Measurements from ENCODE around the gene VAV3. TPM values are rescaled to one million over a fixed set of nuclear protein-coding genes. Genes with fewer than 3 reads are reported as not detected.

Gene VAV3
- total RNA-seq, 1 donor = 41.1 TPM

DNA sequence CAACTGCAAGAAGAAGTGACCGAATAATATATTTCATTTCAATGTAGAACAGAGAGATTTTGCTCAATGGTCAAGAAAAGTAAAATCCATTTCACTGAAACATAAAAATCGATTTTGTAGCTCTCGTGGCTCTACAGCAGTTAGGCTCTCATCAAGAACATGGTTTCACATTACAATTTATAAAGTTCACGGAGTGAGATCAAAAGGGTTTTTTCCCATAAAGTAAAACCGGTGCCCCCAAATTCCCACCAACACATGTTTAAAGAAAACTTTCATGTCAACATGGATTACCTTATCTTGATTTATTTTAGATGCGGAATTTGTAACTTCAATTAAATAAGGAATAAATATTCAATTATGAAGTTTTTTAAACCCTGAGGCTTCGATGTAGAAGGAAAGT is 16.3 kb upstream of the VAV3 start:
- Histone ChIP-seq H3K9me3 (ENCODE audit: low read depth, low read length) (no peaks in the 10 kb centered on the region), H3K4me1 (ENCODE audit: insufficient read depth, low read length) (no peaks in the 10 kb centered on the region), H3K27me3 (ENCODE audit: insufficient read depth, low read length) (no peaks in the 10 kb centered on the region), H3K4me3 (ENCODE audit: low read length) (no peak overlapping the region)

DNA sequence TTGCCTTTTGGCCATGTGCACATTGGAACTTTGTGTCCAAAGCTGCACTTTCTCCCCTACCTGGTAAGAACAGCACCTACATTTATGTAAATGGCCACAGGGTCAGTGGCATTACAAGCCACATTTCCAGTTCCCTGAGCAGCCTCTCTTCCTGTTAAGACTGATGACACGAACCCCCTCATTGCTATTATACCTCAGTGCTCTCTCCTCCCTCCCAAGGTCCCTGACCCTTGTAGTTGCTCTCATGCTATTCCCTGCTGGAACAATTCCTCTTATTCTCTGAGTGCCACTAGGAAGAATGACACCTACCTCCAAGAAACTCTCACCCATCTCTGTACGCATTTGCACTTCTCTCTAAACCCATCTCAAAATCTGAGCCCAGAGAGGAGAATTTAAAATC is 14.9 kb upstream of the VAV3 start:
- no peak overlapping the region for H3K4me3 ChIP-seq (ENCODE audit: low read length)

DNA sequence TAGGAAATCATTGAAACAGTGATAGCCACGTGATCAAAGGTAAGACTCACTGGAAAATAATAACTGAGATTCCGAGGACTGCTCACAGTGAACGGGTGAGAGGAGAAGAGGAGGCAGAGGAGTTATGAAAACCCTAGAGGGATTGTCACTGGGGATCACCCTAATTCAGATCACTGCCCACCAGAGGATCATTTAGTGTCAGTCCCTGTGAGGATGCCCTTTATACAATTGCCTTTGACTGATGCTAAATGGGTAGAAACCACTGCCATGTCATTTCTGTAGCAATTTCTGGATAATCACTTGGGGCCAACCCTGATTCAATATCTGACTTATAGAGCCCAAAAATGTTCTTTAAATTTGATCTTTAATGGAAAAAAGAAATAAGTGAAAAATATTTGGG is 14.1 kb upstream of the VAV3 start:
- no peak overlapping the region for H3K4me3 ChIP-seq (ENCODE audit: low read length)
- no peaks in the 10 kb centered on the region for H3K27me3 ChIP-seq (ENCODE audit: insufficient read depth, low read length)
- no peaks in the 10 kb centered on the region for H3K4me1 ChIP-seq (ENCODE audit: insufficient read depth, low read length)
- H3K9me3 ChIP-seq (ENCODE audit: low read depth, low read length) = no peaks in the 10 kb centered on the region

More for the DNA sequence above, 14.9 kb upstream of the VAV3 start:
- Histone ChIP-seq H3K27me3 (ENCODE audit: insufficient read depth, low read length) (no peaks in the 10 kb centered on the region), H3K9me3 (ENCODE audit: low read depth, low read length) (no peaks in the 10 kb centered on the region), H3K4me1 (ENCODE audit: insufficient read depth, low read length) (no peaks in the 10 kb centered on the region)

DNA sequence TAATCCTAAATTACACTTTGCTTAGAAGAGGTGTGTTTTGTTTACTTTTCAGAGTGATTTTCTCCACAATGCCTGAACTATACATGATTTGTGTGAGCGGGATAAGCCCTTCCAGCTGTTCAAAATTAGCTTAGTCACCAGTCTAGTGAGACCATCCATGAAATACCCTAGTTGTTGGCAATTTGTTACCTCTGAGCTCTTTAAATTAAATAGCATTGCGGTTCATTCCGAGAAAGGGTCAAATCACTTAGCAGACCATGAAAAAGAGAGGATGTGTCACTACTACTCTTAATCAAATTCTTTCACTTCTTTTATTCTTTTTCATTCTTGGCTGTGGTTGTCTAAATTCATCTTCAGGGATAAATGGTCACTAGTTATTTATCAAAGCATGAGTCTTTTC is 11.9 kb upstream of the VAV3 start:
- H3K27me3 ChIP-seq (ENCODE audit: insufficient read depth, low read length) = no peaks in the 10 kb centered on the region
- no peaks in the 10 kb centered on the region for H3K9me3 ChIP-seq (ENCODE audit: low read depth, low read length)
- no peaks in the 10 kb centered on the region for H3K4me1 ChIP-seq (ENCODE audit: insufficient read depth, low read length)
- H3K4me3 ChIP-seq (ENCODE audit: low read length) = no peak overlapping the region

DNA sequence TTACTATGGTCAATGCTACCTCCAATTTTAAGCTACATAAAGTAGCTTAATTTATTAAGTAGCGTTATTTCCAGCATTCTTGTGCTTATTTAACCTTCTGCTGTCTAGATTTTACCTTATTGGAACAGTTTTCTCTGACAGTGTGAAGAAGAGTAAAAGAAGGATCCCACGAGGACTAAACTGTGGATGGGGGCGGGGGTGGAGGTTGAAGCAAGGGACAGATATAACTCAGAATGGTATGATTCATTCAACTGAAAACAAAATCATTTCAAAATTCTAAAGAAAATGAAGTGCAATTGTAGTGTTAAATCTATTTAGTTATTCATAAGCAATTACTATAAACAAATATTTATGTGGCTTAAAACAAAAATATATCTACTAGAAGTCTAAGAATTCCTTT is 11.5 kb upstream of the VAV3 start:
- Histone ChIP-seq H3K27me3 (ENCODE audit: insufficient read depth, low read length) (no peaks in the 10 kb centered on the region), H3K4me3 (ENCODE audit: low read length) (no peak overlapping the region), H3K4me1 (ENCODE audit: insufficient read depth, low read length) (no peaks in the 10 kb centered on the region), H3K9me3 (ENCODE audit: low read depth, low read length) (no peaks in the 10 kb centered on the region)

DNA sequence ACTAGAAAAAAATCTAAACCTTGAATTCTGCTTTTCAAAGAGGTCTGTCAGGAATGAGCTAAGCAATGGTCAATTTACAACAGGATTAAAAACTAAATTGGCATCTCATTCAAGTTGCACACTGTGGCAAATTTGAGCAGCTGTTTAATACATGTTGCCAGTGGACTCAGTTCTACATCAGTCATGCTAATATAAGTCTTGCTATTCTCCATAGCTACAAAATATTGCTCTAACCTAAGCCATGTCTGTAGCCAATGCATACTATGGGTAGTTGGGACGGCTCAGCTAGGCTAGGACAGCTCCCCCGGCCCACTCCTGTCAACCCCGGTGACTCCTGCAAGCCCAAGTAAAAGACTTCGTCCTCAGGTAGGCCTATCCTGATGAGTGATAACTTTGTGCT is 10.9 kb upstream of the VAV3 start:
- no peaks in the 10 kb centered on the region for H3K27me3 ChIP-seq (ENCODE audit: insufficient read depth, low read length)
- H3K9me3 ChIP-seq (ENCODE audit: low read depth, low read length) = no peaks in the 10 kb centered on the region
- no peak overlapping the region for H3K4me3 ChIP-seq (ENCODE audit: low read length)
- H3K4me1 ChIP-seq (ENCODE audit: insufficient read depth, low read length) = no peaks in the 10 kb centered on the region

DNA sequence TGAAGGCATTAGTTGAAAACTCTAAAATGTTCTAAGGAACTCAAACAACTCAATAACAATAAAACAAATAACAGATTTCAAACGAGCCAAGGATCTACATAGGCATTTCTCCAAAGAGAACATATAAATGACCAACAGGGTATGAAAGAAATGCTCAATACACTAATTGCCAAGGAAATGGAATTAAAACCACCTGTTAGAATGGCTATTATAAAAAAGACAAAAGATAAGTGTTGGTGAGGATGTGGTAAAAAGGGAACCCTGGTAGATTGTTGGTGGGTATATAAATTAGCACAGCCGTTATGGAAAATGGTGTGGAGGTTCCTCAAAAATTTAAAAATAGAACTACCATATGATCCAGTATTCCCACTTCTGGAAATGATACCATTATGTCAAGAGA is 9.1 kb upstream of the VAV3 start:
- H3K4me1 ChIP-seq (ENCODE audit: insufficient read depth, low read length) = no peaks in the 10 kb centered on the region
- no peaks in the 10 kb centered on the region for H3K27me3 ChIP-seq (ENCODE audit: insufficient read depth, low read length)
- no peak overlapping the region for H3K4me3 ChIP-seq (ENCODE audit: low read length)
- no peaks in the 10 kb centered on the region for H3K9me3 ChIP-seq (ENCODE audit: low read depth, low read length)

DNA sequence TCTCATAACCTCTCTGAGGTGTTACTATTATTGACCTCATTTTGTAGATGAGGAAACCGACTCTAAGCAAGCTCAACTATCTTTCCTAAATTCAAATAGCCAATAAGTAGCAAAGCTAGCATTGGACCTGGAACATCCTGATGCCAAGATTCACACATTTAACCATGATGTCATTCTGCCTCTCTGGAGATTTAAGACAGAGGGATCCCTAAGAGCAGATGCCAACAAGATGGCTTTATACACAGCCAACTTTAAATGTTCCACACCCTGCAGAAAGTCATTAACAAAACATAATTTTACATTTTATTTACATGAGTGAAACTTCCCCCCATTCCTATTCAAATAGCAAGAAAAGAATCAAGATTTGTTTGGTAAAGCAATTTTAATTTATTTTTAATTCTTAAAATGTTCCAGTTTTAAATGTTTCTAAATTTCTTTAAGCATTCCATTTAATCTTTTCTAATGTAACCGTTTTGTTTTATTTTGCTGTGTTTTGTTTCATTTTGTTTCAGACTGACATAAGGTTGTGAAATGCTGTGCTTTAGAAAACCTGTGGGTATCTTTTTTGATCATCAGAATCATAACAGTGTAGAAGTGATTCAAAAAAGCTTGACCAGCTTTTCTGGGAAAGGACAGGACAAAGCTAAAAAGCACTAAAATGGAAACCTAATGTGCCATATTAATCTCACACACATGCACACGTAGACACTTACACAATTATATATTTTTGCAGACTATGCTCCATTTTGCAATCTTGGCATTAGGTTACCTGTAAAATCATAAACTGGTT is 7.6 kb upstream of the VAV3 start:
- Histone ChIP-seq H3K9me3 (ENCODE audit: low read depth, low read length) (no peaks in the 10 kb centered on the region), H3K4me3 (ENCODE audit: low read length) (no peak overlapping the region), H3K4me1 (ENCODE audit: insufficient read depth, low read length) (no peaks in the 10 kb centered on the region), H3K27me3 (ENCODE audit: insufficient read depth, low read length) (no peaks in the 10 kb centered on the region)

DNA sequence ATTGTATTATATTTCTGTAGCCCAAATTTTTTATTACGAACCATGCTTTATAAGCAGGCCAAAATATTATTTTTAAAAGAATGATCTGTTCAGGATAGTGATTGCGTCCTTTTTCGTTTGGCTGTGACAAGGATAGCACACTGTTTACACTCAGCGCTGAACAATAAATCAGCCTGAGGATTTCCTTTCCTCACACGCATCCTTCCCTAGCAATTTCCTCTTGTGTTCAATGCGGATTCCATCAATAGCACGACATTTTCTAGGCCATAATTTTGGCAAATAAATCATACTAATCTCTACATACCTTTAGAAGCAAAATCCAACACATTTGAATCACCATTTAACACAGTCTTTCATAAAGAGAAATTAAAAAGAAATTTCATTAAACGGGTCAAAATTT is 1.6 kb upstream of the VAV3 start:
- no peak overlapping the region for H3K4me3 ChIP-seq (ENCODE audit: low read length)
- peaks cover 24% of the 10 kb centered on the region for H3K4me1 ChIP-seq (ENCODE audit: insufficient read depth, low read length)
- H3K9me3 ChIP-seq (ENCODE audit: low read depth, low read length) = no peaks in the 10 kb centered on the region
- no peaks in the 10 kb centered on the region for H3K27me3 ChIP-seq (ENCODE audit: insufficient read depth, low read length)

DNA sequence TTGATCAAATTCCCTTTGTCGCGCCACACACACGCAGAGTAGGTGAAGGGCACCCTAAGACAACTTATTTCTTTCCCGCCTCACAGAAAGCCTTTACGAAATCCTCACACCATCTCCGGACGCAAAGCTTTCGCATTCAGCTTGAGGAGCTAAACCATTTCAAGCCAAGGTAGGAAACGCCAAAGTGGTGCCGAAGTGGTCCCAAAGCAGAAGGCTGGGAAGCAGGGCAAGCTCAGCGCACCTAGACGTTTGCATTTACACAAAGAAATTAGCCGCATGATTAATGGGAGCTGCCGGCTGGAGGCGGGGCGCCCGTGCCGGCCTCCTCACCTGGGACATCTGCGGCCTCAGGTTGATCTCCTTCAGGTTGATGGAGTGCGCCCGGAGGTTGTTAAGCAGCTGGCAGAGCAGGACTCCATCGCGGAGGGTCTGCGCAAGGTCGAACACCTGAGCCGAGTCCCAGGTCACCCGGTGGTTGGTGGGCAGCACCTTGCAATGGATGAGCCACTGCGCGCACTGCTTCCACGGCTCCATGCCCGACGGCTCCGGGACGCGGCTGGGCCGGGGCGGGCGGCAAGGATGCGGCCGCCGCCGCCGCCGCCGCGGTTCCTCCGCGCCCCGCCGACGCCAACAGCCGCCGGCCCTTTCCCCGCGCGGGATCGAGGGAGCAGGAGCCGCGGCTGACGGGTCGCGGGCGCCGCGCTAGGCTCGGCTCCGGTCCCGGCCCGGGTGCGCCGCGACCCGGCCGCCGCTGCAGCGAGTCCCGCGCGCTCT is 457 bp downstream of the VAV3 start:
- peaks cover 32% of the 10 kb centered on the region for H3K4me1 ChIP-seq (ENCODE audit: insufficient read depth, low read length)
- H3K4me3 ChIP-seq (ENCODE audit: low read length) = peak overlapping the region; percentile 84
- H3K9me3 ChIP-seq (ENCODE audit: low read depth, low read length) = no peaks in the 10 kb centered on the region
- H3K27me3 ChIP-seq (ENCODE audit: insufficient read depth, low read length) = no peaks in the 10 kb centered on the region

DNA sequence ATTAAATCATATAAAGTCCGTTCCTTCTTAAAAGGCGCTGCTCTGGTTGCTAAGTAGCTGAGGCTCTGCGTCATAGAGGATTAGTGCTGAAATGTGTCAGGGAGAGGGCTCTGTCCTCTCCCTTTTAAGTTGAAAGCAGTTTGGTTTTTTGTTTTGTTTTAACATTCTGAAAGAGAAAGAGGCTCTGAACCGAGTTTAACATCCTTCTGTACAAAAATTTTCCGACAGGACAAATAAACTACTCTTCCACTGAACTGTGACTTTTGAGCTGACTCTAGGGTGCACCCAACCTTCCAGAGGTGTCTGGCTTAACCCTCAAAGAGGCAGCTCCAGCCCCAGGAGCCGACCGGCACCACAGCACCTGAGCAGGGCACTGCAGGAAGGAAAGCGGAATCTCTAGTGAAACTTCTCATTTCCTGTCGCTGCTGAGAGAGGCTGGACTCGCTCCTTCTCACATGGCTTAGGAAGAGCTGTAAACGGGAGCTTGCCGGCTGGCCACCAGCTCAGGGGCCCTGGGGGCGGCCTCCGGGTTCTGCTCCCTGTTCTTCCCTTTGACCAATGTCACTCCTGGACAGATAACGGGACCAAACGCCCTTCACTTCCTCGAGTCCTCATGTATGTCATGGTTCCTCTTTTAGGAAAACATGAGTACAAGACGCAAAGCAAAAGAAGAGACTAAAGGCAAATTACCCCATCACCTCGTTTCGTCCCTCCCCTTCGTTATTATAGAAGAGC is 1.2 kb downstream of the VAV3 start:
- H3K4me3 ChIP-seq (ENCODE audit: low read length) = peak overlapping the region; percentile 84
- no peaks in the 10 kb centered on the region for H3K27me3 ChIP-seq (ENCODE audit: insufficient read depth, low read length)
- H3K4me1 ChIP-seq (ENCODE audit: insufficient read depth, low read length) = peaks cover 32% of the 10 kb centered on the region
- H3K9me3 ChIP-seq (ENCODE audit: low read depth, low read length) = no peaks in the 10 kb centered on the region

DNA sequence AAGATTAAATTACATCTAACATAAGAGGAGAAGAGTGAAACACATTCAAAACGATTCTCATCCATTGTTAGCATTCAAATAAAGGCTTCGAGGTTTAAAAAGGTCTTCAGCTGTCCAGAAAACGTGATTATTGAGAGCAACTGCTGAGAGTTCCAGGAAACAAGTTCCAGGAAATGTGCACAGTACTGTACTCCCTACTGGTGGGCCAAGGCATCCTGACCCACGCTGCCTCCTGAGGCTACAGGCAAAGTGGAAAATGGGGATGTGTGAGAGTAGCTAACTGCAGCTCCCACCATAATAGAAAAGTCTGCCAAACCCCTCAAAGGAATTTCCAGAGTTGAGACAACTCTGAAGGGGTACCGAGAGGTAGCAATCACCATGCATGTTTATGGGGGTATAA is 2.0 kb downstream of the VAV3 start:
- Histone ChIP-seq H3K9me3 (ENCODE audit: low read depth, low read length) (no peaks in the 10 kb centered on the region), H3K4me1 (ENCODE audit: insufficient read depth, low read length) (peaks cover 32% of the 10 kb centered on the region), H3K4me3 (ENCODE audit: low read length) (peak overlapping the region; percentile 84), H3K27me3 (ENCODE audit: insufficient read depth, low read length) (no peaks in the 10 kb centered on the region)

DNA sequence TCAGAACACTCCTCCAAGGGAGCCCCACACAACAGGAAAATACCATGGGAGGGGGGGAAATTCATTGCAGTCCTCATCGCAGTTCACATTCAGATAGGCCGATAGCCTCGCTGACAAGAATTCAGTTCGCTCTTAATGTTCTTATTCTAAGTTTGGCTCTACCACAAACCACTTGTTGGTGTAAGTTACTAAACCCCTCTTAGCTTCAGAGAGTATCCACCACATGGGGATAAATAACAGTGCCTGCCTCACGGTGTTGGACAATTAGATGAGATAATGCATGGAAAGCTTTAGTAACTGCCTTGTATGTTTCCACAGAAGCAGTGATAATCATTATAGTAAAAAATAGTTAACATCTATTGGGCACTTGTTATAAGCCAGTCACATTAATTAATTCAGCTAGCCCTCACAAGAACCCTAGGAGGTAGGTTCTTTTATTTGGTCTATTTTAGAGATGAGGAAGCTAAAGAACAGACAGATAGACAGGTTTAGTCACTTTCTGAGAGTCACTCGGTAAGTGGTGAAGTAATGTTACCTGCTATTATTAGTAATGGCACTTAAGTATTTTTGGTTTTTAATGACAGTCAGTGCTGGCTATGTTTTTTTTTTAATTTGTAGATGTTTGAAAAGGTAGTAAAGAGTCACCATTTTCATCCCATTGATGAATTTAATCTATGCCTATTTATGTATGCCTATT is 10.1 kb downstream of the VAV3 start:
- H3K4me1 ChIP-seq (ENCODE audit: insufficient read depth, low read length) = peaks cover 57% of the 10 kb centered on the region
- no peaks in the 10 kb centered on the region for H3K27me3 ChIP-seq (ENCODE audit: insufficient read depth, low read length)

DNA sequence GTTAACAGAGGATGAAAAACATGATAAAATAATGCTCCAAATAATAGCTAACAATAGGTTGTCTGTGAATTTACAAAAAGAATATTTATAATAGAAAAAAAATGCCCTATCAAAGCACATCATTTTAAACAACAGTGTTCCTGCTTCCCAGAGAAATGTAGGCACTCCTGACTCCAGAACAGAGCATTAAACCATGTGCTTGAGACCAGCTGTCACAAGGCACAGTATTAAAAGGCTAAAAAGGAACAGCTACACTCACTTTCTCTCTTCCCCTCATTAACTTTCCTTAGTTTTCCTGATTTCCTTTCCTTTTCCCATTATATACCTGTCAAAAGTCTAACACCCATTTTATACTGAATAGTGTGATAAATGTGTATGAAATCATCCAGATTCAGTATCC is 10.9 kb downstream of the VAV3 start:
- H3K4me3 ChIP-seq (ENCODE audit: low read length) = no peak overlapping the region
- H3K4me1 ChIP-seq (ENCODE audit: insufficient read depth, low read length) = peaks cover 61% of the 10 kb centered on the region
- H3K9me3 ChIP-seq (ENCODE audit: low read depth, low read length) = no peaks in the 10 kb centered on the region
- no peaks in the 10 kb centered on the region for H3K27me3 ChIP-seq (ENCODE audit: insufficient read depth, low read length)

More for the DNA sequence above, 10.1 kb downstream of the VAV3 start:
- Histone ChIP-seq H3K4me3 (ENCODE audit: low read length) (no peak overlapping the region), H3K9me3 (ENCODE audit: low read depth, low read length) (no peaks in the 10 kb centered on the region)

DNA sequence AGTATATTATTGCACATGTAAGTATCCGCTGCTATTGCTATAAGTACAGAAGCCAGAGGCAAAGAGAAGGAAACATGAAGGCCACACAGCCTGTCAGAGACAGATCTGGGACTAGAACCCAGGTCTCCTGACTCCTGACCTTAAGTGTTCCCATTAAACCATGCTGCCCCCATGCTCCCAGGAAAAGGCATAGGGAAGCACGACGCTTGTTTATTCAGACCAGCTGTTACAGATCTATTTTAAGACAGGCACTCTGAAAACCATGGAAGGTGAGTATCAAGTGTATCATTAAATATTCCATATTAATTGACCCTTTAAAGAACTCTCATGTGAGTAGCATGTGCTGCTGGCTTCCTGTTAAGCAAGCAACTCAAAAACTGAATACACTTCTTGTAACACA is 11.4 kb downstream of the VAV3 start:
- no peaks in the 10 kb centered on the region for H3K9me3 ChIP-seq (ENCODE audit: low read depth, low read length)
- H3K4me3 ChIP-seq (ENCODE audit: low read length) = no peak overlapping the region
- H3K4me1 ChIP-seq (ENCODE audit: insufficient read depth, low read length) = peaks cover 64% of the 10 kb centered on the region
- H3K27me3 ChIP-seq (ENCODE audit: insufficient read depth, low read length) = no peaks in the 10 kb centered on the region

Data from mononuclear cell (primary cell).